NCI-H2227 treated with DMSO at 0.1 percent for 48 hours (cell line): ENCODE results near the gene DMRT3.

Experiments used
- DNase-seq: peaks from one replicate; lab custom pipeline; 2025; lab: John Stamatoyannopoulos, UW

Gene DMRT3, protein sequence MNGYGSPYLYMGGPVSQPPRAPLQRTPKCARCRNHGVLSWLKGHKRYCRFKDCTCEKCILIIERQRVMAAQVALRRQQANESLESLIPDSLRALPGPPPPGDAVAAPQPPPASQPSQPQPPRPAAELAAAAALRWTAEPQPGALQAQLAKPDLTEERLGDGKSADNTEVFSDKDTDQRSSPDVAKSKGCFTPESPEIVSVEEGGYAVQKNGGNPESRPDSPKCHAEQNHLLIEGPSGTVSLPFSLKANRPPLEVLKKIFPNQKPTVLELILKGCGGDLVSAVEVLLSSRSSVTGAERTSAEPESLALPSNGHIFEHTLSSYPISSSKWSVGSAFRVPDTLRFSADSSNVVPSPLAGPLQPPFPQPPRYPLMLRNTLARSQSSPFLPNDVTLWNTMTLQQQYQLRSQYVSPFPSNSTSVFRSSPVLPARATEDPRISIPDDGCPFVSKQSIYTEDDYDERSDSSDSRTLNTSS

DNA sequence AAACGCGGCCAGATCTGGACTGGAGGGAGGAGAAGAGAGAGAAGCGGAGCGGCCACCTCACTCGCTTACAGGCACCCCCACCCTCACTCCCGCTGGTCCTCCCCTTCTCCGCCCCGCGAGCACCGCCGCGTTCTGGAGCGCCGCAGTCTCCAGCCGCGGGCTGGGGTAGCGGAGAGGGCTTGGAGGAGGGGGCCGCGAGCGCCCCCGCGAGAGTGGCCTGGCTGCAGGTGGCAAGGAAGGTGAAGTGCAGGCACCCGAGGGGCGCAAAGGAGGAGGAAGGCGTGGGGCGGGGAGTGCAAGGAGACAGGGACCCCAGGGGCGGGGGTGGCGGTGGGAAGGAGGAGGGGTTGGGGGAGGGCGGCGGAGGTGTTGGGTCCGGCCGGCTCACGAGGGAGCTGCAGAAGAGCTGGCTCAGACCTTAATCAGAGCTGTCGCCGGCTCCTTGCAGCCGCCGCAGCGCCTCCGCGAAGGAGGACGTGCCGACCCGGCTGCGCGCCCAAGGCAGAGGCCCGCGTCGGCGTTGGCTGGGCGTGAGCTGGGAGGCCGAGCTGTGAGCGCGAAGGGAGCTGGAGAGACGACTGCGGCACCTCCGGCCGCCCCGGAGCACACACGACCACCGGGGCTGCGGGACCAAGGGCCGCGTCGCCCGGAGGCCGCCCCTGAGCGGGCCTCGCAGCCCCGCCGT lies at the start of gene DMRT3:
Gene DMRT3 (plus strand): TSS at position 398 of the 685 bp plus-strand sequence. CDS start 347 bp downstream, outside the sequence.
- DNase-seq, result peak; percentile 6

DNA sequence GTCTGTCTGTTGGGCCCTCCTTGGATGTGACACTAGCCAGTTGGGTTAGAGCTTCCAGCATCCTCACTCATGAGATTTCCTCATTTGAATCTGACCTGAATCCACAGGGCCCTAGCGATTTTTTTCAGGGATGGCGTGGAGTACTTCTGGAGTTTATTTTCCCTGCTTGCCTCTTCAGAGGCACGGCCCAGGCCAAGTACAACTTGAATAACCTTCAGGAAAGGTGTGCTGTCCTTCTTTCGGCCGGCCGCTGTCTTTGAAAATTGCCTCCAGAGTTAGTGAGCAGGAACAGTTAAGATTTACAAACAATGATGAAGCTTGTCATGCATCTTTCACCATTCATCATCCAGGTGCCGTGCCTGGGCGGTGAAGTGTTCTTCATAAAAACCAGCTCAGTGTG lies 49.5 kb upstream of the DMRT3 start:
- DNase-seq, result no peak

DNA sequence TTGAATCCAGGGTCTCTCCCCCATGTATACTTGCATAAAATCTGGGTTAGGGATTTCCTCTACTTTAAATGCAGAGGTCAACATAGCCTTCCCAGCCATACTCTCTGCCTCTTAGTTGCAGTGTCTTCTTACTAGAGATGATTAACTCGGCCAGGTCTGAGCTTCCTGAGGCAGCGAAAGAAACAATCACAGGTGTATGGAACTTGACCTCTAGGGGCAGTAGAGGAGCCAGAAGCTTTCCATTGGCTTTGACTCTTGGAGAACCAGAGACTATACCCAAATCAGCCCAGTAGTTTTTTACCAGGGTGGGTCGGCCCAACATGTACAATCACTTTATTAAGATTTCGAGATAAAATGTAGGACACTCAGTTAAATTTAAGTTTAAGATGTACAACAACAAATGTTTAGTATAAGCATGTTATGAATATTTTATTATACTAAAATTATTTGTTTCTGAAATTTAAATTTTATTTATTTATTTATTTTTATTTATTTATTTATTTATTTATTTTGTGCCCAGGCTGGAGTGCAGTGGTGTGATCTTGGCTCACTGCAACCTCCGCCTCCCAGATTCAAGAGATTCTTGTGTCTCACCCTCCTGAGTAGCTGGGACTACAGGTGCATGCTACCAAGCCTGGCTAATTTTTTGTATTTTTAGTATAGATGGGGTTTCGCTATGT lies 48.0 kb upstream of the DMRT3 start:
- no peak for DNase-seq

DNA sequence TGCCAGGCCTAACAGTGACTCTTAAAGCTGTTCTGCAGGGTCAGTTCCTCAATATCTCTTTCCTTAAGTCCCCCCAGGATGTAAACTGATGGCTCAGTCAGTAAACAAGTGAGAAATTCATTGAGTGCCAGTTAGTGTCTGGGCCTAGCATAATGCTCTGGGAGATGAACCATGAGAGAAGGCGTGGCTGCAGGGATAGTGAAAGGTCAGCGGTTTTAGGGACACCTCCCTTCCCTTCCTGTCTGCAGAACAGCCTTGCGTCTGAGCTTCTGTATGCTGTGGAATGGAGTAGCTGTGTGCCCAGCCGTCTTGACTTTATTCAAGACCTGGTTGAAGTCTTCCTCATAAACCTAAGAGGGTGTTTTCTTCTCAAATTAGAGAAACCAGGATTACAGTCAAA lies 46.7 kb upstream of the DMRT3 start:
- DNase-seq, result no peak

DNA sequence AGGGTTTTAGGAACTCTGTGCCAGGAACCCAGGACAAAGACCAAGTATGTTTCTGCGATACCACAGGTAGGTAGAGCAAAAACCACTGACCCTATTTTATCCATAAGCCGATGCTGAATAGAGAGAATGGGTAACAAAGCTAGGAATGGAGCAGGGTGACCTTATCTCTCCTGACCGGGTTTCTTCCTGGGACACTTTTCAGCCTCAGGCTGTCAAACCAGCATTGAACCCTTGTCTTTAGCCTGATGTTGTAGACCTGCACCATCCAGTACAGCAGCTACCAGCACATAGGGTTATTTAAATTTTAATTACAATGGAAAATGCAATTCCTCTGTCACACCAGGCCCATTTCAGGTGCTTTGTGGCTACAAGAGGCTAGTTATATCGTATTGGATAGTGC lies 43.1 kb upstream of the DMRT3 start:
- no peak for DNase-seq

DNA sequence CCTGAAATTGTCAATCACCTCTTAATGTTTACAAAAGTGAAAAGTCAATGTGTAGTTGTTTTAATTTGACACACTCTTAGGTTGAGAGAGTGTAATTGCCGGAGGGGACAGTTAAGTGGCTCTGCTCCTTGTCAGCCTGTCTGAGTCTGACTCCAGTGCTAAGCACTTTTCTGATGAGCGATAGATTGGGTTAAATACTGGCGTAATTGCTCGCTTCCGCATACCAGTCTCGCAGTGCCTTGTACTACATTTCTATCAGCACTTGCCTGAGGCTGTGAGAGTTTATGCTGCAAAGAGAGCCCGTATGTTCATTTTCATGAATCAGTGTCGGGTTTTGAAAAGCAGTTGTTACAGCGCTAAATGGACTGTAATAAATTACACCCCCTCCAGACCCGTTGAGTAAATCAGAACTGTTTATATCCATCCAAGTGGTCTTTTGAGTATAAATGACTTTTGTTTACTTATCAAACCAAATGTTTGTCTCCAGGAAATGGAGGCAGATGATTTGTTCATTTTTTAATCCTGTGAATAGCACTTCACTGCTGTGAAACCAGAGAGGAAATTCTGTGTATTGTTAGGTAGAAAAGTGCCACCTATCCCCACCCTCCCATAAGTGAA lies 41.0 kb upstream of the DMRT3 start:
- no peak for DNase-seq

DNA sequence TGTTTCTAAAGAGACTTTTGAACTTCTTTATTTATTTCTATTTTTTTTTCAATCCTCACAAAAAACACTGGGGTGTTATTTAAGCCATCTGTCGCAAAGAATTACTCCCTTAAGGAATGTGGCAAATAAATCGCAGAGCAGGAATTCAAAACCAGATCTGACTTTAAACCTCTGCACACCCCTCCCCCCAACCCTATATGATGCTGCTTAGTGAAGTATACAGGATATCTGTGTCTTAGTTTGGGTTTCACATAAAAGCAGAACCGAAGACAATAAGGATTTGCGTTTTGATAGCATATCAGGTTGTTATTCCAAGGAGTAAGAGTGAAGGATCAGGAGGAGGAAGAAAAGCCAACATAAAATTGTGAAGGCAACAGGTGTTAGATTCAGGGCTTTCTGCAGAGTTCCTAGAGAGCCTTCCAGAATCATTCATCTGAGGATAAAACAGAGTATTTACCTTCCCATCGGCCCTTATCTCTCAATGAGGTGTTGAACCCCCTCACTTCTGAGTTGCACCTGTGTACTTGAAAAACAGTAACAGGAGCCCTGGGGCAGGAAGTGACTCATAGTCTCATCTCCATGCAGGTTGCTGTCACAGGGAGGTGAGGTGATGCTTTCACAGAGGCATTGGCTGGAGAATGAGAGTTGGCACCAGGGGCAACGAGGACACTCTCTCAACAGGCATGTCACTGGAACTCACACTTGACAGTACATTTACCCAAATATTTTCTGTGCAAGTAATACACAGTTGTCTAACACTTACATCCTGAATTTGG lies 33.5 kb upstream of the DMRT3 start:
- DNase-seq, result no peak

DNA sequence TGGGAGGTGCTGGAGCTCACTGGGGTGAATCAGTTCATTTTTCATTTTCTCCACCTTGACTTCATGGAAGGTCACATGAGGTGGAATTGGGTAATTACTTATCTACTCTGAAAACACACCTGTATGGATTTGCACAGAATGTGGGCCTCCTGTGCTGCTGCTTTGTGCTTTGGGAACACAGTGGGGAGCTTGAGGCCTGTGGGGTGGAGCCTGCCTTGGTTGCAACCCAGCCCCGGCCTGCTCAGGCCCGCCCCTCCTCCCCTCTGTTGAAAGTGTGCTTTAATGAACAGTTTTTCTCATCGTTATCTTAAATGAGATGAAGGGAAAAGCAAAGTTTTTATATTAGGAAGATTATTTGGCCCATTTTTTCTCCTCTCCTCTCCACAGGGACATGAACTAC lies 28.5 kb upstream of the DMRT3 start:
- DNase-seq, result no peak

DNA sequence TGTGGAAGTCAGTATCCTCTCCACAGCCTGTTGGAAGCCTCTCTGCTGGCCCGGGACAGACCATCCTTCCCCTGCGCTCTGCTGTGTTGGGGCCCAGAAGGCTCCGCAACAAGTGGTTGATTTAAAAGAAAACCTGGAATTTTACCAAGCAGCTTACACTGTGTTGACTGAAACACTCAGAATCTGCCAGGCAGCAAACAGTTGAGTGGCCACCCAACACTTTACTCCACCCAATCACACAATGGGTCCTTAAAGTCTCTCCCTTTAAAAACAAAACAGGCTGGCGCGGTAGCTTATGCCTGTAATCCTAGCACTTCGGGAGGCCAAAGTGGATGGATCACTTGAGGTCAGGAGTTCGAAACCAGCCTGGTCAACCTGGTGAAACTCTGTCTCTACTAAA lies 28.0 kb upstream of the DMRT3 start:
- no peak for DNase-seq

DNA sequence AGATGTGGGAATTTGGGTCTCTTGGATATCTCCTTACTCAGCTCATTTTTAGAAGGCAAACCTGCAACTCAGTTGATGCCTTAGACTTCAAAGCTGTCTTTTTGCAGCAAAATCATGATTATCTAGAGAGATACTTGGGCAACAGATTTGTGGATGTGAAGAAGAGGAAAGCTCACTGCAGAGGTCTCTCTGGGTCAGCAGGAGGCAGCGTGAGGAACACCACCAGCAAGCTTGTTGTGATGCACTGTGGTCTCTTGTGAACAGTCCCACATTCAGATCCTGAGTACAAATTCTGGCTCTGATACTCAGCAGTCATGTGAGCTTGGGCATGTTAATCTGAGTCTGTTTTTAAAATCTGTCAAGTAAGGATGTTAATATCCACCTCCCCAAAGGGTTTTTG lies 26.3 kb upstream of the DMRT3 start:
- DNase-seq, result no peak

DNA sequence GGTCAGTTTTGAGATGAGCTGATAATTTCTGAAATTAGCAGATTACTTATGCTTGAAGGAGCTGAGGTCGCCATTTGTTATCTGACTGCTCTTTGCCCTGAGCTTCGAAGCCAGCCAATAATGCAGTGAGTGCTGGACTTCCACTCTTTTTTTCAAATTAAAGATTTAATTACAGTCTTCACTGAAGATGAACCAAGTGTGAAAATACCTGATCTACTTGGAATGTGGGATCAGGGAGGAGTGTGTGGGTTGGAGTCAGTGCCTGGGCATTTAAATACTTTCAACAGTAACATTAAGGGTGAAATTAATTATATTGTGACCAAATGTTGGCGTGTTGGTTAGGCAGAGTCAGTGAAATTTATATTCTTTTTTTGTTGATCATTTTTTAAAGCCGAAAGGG lies 23.9 kb upstream of the DMRT3 start:
- DNase-seq, result no peak

DNA sequence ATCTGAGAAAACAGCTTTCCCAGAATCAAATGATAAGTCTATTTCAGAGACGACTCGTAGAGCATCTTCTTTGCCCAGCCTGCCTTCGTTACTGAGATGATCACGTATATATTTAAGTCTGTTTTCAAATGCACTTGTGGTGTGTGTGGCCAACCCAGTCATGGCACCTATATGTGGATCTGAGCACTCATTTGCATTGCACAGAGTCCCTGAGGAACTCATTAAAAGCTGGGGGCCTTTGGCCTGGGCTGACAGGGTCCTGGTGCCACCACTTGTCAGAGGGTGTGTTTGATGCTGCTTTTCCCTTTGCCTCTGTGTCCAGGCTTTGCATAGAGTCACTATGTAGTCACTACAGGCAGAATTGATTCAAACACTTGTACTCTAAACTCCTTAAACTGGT lies 17.4 kb upstream of the DMRT3 start:
- no peak for DNase-seq

DNA sequence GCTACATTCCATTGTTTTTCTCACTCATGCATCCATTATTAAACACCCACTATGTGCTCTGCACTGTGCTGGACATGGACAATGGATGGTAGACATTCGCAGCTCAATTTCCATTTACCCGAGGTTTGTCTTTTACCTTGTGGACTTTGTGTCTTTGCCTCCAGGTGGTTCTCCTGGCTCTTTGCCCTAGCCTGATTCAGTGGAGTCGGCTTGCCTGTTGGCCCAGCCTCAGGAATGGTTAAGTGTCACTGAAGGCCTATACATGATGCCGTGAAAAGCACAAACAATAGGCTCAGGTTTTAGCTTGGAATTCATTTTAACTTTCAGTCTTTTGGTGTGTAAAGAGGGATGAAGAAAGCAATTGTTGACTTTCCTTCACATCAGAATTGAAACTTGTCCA lies 16.5 kb upstream of the DMRT3 start:
- DNase-seq, result no peak

DNA sequence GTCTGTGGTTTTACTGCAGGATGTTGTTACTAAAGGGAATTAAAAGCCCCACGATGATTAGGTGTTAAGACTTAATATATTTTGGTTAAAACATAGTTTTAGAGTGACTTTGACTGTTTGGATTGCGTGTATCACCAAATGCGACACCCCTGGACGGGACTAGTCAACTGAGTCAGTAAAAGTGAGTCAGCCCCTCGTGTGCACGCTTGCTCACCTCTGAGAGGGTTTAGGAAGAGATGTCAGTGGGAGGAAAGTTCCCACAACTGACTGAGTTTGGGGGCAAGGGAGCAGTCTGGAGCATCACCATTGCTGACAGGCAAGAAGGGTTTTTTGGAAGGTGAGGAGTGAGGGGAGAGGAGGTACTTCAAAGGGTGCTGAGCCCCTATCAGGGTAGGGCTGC lies 14.4 kb upstream of the DMRT3 start:
- DNase-seq, result no peak

DNA sequence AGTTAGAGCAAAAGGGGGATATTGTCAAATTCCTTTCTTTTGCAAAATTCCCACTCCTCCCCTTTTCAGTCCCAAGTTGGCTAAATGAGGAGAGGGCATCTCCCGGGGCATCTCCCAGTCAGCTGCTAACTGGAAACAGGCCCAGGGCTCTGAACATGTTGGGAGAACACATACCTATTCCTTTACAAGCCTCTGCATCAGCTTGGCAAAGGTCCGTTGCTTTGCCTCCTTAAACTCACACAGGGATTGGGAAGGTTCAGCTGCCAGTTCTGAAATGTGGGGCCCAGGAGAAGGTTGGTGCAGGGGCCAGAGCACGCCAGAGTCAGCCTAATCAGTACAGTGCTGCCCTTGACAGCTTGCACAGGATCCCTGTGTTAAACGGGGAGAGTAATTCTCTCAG lies 11.0 kb upstream of the DMRT3 start:
- DNase-seq, result no peak

DNA sequence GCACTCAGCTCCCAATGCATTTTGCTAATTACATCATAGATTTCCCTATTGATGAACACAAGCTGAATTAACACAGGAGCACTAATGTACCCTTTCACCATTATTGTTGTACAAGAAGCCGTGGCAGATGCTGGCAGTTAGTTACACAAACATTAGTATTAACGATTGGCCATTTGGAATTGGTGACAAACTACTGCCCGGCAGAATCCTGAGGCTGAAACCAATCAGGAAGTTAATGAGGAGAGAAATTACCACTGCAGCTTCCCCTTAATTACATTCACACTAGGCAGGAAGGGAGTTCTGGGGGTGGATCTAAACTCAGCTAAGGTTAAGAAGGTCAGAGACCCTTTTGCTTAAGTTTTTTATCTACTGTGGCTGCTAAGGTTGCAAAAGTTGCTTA lies 9.6 kb upstream of the DMRT3 start:
- DNase-seq, result no peak

DNA sequence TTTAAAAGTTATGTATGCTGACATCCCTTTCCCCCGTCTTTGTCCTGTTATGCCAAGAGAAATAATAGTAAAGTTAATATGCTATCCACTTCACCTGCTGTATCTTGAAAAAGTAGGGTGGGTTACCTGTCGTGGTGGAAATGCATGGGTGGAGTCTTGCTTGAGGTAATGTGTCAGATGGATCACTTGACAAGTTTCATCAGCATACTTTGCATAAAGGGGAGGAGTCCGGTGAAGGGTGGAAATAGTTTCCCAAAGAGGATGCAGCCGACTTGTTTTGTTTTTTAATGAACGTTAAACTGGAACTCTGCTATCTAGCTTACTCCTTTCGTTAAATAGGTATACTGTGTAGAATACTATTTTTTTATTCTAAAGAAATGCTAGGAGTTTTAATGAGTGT lies 9.0 kb upstream of the DMRT3 start:
- DNase-seq, result no peak

DNA sequence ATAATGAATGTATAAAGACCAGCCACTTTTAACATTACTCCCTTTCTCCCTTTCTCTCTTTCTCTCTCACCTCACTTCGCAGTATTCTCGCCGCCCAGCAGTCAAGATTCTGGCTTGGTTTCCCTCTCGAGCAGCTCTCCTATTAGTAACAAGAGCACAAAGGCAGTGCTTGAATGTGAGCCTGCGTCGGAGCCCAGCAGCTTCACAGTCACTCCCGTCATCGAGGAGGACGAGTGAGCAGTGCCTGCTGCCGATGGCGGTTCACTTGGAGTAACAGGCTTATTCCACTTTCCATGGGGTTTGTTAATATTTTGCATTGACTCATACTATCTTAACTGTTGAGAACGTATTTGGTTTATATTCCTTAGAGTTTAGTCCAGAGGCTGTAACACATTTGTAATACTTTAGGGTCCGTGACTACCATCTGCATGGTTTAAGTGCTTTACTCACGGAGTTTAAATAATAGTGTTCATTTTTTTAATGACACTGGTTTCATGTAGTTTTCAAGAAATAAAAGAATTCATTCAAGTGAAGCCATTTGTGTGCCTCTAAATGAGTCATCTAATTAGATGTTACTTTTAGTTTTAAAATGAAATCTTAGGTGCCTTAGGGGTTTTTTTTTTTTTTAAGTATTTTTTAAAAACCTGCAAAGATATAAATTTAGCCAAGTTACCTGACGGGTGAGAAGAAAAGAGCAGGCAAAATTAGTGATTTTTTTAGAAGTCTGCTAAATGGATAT lies 8.4 kb upstream of the DMRT3 start:
- DNase-seq, result no peak

DNA sequence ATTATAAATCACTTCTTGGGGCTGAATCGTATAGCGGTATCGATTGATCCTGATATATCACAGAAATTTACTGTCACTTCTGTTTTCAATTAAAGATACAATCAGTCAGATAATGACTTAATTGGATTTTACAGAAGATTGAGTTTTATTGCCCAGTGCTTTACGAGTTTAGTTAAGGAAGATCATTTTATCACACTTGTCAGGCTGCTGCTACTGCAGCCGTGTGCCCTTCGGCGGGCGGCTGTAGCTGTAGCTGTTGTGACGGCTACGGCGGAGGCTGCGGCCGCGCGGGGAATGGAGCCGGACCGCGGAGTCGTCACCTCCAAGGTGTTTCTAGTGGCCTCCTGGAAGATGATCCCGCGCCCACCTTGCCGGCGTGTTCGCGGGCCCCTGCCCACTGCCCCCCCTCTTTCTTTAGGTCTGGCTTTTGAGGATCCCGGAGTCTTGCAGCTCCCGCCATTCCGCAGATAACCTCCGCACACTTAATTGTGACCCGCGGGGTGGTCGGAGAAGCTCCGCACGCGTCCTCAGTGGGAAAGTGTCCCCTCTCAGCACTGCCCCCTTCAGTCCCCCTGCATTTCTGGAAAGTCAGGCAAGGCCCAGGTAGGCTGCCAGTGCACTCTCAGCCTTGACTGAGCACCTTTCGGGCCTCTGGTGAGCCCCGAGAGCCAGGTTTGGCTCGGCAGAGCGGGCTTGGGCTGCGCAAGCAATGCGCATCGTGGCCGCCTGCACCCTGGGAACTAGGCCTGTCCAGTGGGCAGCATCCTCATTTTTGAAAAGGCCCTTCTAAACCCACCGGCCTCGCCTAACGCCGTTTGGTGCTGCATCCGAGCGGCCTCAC lies 6.9 kb upstream of the DMRT3 start:
- no peak for DNase-seq
